Skin epidermis (tissue), 12 donors: ENCODE measurements around the gene MLANA.

Source experiments
- H3K27ac ChIP-seq, 21 experiments: fragments of 200-600 bp; sonication (generic) in 11 of 21; one replicate each; pipeline ENCODE4 v1.5.0; 2020; ENCODE audit warnings: mild to moderate bottlenecking in 3 of 21, inconsistent platforms in 2 of 21, moderate library complexity in 2 of 21
- H3K4me3 ChIP-seq, 7 experiments: fragments of 200-600 bp; sonication (generic) in 2 of 7; one replicate each; pipeline ENCODE4 v1.5.0; 2020; ENCODE audit warnings: inconsistent platforms in 2 of 7, mild to moderate bottlenecking in 2 of 7, moderate library complexity in 1 of 7

The MLANA gene

DNA sequence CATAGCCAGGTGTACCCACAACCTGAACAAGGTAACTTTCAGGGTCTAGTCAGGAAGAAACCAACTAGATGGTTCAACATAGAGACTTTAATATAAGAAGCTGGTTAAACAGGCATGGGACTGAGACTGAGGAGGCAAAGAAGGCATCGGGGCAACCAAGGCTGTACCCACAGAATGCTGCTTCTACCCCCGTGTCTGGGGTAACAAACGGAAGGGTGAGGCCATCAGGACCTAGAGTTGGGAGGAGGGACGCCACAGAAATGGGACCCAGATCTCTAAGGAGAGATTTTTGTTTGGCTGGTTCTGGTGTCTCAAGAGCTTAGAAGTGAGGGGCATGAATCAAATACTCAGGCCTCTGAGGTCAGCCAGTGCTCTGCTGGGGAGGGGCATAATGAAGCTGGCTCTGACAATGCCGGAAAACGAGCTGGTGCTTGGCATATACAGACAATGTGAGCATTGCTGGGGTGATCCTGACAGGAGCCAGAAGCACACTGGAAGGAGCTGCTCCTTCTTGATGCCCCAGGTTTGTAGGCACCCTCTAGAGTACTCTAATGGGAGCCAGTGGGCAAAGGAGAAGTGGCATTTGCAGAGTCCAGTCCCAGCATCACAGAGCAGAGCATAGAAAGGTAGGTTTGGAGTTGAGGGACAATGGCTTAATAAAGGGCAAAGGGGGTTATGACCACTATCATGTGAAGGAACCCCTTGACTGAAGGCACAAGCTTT lies 3.7 kb downstream of the MLANA start:
- no peak overlapping the region for H3K4me3 ChIP-seq
- H3K27ac ChIP-seq: no peak overlapping the region

GRCh38 chr9:5895782-5896181 lies 5.1 kb downstream of the MLANA start:
- Histone ChIP-seq H3K4me3 (no peak overlapping the region), H3K27ac (no peak overlapping the region)

DNA sequence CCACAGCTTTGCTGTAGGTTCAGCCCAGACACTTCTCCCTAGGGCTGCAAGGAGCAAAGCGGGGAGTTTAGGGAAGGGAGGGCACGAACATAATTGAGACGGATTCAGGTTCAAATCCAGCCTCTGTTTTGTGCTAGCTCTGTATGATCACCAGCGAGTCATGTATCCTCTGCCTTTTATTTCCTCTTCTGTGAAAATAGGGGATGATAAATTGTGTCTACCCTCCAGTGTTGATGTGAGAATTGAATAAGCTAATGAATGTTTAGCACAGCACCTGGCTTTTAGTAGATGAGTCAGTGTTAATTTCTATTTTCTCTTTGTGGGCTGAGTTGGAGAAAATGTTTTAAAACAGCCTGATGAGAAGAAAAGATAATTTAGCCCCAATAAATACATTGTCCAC lies 6.2 kb downstream of the MLANA start:
- Histone ChIP-seq H3K4me3 (no peak overlapping the region), H3K27ac (peak overlapping the region in 1 of 21 experiments; percentile 47)

GRCh38 chr9:5897851-5898250 lies 7.2 kb downstream of the MLANA start:
- Histone ChIP-seq H3K27ac (no peak overlapping the region), H3K4me3 (no peak overlapping the region)

DNA sequence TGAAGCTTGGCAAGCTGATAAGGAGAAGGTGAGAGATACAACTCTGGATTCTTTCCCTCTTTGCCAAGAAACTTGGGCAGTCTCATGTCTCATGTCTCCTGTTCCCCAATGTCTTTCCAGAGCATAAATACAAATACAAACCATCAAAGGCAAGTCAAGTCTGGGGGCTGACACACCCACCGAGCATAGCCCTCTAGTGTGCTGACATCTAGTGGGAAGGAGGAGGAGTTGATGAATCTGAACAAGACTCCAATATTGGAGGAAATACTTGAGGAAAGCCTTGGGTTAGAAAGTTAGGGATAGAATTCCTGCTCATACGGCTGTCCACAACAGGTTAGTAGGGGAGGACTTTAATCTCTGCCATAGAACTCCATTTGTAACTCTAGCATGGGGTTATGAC lies 8.6 kb downstream of the MLANA start:
- Histone ChIP-seq H3K4me3 (no peak overlapping the region), H3K27ac (no peak overlapping the region)

GRCh38 chr9:5900622-5901021 lies 9.9 kb downstream of the MLANA start:
- no peak overlapping the region for H3K4me3 ChIP-seq
- H3K27ac ChIP-seq: no peak overlapping the region

DNA sequence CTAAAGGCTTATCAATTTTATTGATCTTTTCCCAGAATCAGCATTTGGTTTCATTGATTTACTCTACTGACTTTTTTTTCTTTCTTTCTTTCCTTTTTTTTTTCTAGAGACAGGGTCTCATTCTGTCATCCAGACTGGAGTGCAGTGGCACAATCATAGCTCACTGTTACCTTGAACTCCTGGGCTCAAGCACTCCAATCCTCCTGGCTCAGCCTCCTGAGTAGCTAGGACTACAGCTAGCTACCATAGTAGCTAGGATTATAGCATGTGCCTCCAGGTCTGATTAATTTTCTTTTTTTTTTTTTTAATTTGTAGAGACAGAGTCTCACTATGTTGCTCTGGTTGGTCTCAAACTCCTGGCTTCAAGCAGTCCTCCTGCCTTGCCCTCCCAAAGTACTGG lies 11.7 kb downstream of the MLANA start:
- no peak overlapping the region for H3K27ac ChIP-seq
- H3K4me3 ChIP-seq: no peak overlapping the region

DNA sequence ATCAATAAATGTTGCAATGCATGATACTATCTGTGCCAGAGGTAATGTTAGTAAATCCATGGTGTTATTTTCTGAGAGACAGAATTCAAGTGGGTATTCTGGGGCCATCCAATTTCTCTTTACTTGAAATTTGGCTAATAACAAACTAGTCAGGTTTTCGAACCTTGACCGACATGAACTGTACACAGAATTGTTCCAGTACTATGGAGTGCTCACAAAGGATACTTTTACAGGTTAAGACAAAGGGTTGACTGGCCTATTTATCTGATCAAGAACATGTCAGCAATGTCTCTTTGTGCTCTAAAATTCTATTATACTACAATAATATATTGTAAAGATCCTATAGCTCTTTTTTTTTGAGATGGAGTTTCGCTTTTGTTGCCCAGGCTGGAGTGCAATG lies 18.2 kb downstream of the MLANA start:
- no peak overlapping the region for H3K27ac ChIP-seq
- H3K4me3 ChIP-seq: no peak overlapping the region

DNA sequence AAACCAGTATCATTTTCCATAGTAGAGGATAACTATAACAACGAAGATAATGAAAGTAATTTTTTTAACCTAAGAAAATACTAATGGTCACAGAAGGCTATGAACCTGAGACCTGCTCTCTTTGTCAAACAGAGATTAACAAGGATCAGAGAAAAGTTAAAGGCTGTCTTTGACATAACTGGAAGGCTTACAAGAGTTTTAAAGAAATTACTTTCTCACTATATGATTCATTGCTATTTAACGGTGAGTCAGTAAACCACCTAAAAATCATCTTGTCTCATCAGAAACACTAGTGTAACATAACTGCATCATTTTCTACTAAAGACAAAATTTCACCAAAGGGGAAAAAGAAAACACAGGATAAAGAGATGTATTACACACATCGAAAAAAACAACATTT lies 19.3 kb downstream of the MLANA start:
- H3K4me3 ChIP-seq: no peak overlapping the region
- H3K27ac ChIP-seq: no peak overlapping the region

- H3K4me3 ChIP-seq: no peak overlapping the region
- no peak overlapping the region for H3K27ac ChIP-seq
These were observed 19.8 kb downstream of the MLANA start for GRCh38 chr9:5910413-5911057.

DNA sequence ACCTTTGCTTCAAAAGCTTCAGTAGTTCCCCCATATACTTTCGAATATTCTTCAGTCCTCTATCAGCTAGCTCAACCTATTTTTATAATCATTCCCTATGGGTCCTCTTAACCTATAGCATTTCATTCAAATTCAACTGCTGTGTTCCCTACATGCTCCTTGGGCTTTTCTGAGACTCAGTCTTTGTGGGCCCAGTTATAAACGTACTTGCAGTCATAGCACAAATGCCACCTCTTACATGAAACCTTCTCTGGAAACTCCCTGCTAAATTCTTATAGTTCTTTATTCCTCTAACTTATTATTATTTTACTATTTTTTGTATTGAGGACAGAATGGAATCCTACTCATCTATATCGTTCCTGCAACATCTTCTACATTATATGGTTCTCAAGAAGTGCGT lies 24.7 kb downstream of the MLANA start:
- H3K4me3 ChIP-seq: no peak overlapping the region

DNA sequence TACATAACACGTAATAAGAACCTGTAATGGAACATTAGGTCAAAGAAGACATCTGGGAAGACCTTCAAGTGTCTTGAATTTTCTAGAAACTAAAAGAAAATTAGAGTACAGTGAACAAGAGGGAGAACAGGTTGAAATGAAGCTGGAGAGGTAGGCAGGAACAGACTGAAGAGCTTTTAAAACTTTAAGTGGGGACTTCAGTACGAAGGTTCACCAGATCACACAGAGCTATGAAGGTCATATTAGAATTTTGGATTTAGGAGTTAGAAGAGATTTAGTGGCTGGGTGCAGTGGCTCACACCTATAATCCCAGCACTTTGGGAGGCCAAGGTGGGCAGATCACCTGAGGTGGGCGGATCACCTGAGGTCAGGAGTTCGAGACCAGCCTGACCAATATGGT lies 26.6 kb downstream of the MLANA start:
- Histone ChIP-seq H3K27ac (no peak overlapping the region), H3K4me3 (no peak overlapping the region)

More for the DNA sequence above, 24.7 kb downstream of the MLANA start:
- no peak overlapping the region for H3K27ac ChIP-seq

DNA sequence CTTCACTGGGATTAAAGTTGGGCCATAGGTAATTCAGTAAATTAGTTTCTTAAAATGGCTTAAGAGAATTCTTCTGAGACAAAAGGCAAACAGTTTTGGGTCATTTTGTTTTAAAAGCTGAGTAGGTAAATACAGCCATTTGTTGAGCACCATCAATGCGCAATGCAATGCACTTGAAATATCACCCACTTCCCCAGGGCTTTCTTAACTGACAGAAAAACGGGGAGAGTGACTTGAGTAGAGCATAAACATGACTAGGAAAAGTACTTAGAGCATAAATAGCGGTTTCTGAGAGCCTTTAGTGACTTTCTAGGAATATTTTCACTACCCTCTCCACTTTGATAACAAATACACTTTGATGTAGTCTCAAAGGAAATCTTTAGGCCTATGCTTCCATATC lies 27.2 kb downstream of the MLANA start:
- H3K4me3 ChIP-seq: no peak overlapping the region
- H3K27ac ChIP-seq: no peak overlapping the region

DNA sequence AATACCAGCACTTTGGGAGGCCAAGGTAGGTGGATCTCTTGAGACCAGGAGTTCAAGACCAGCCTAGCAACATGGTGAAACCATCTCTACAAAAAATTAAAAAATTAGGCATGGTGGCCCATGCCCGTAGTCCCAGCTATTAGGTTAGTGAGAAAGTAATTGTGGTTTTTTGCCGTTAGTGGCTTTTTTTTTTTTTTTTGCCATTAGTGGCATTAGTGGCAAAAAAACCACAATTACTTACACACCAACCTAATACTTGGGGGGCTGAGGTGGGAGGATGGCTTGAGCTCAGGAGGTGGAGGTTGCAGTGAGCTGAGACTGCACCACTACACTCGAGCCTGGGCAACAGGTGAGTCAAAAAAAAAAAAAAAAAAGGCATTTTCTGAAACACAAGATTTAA lies 27.8 kb downstream of the MLANA start:
- H3K4me3 ChIP-seq: no peak overlapping the region

GRCh38 chr9:5920860-5921328 lies 30.2 kb downstream of the MLANA start:
- H3K27ac ChIP-seq: no peak overlapping the region
- no peak overlapping the region for H3K4me3 ChIP-seq

More for the DNA sequence above, 27.8 kb downstream of the MLANA start:
- no peak overlapping the region for H3K27ac ChIP-seq

GRCh38 chr9:5922192-5922591 lies 31.5 kb downstream of the MLANA start:
- H3K27ac ChIP-seq: no peak overlapping the region
- H3K4me3 ChIP-seq: no peak overlapping the region

- H3K4me3 ChIP-seq: no peak overlapping the region
- no peak overlapping the region for H3K27ac ChIP-seq
These were observed 41.0 kb downstream of the MLANA start for GRCh38 chr9:5931657-5932056.

GRCh38 chr9:5938449-5938848 lies 47.8 kb downstream of the MLANA start:
- Histone ChIP-seq H3K27ac (no peak overlapping the region), H3K4me3 (no peak overlapping the region)

GRCh38 chr9:5939530-5939929 lies 48.8 kb downstream of the MLANA start:
- H3K4me3 ChIP-seq: no peak overlapping the region
- H3K27ac ChIP-seq: no peak overlapping the region

- Histone ChIP-seq H3K4me3 (no peak overlapping the region), H3K27ac (no peak overlapping the region)
These were observed 50.5 kb downstream of the MLANA start for GRCh38 chr9:5941214-5941613.

DNA sequence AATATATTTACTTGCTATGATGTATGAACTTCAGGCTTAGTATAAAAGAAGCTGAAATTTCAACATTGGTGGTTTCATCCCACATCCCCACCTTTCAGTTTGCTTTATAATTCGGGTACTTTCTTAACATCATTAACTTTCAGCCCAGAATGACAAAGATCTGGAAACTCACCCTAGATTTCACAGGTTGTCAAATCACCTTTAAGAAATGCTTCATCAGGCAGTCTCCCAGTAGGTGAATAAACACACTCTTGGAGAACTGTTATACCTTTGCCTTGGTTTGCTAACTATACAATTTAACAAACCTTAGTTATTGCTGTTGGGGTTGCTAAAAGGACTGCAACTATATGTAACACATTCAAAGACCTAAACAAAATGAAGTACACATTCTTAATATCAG lies 54.4 kb downstream of the MLANA start:
- H3K4me3 ChIP-seq: no peak overlapping the region
- no peak overlapping the region for H3K27ac ChIP-seq

DNA sequence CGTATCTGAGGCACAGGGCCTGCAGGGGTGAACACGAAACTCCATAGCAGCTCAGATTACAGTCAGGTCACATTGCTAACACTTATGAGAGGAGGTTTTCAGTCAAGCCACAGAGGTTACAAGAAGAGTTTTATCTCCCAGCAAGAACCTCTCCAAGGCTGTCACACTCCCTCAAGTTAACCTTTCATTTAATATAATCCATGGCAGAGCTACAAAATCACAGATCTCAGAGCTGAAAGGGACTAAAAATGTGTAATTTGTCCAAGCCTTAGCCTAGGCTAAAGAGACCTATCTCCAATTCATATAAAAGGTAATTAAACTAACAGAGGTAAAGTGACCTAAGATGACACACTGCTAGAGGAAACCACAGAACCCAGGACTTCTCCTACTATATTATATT lies 57.2 kb downstream of the MLANA start:
- no peak overlapping the region for H3K27ac ChIP-seq
- H3K4me3 ChIP-seq: no peak overlapping the region
